Mucosa of descending colon (tissue), 3 donors: Measurements from ENCODE around the gene HOXC11. TPM values are rescaled to one million over a fixed set of nuclear protein-coding genes. Genes with fewer than 3 reads are reported as not detected.

ENCODE experiments used
- ATAC-seq: fragments of 200-7000 bp; cut with Tn5 transposase; one replicate; pipeline ENCODE4 v1.9.1; 2020; ENCODE audit warnings: mild to moderate bottlenecking, moderate library complexity
- DNase-seq, 3 donors: peaks; one replicate each; pipeline ENCODE4 v3.0.0-alpha.2; 2020
- H3K36me3 ChIP-seq: fragments of 200-600 bp; one replicate; pipeline ENCODE4 v1.8.0; 2021; ENCODE audit warnings: low read depth, mild to moderate bottlenecking
- H3K4me1 ChIP-seq: fragments of 200-600 bp; one replicate; pipeline ENCODE4 v1.8.0; 2021; ENCODE audit warnings: low read depth, mild to moderate bottlenecking
- H3K4me3 ChIP-seq: fragments of 200-600 bp; one replicate; pipeline ENCODE4 v1.8.0; 2021; ENCODE audit warnings: mild to moderate bottlenecking
- H3K9me3 ChIP-seq: fragments of 200-600 bp; one replicate; pipeline ENCODE4 v1.8.0; 2021; ENCODE audit warnings: mild to moderate bottlenecking
- intact Hi-C, 2 donors: fragments of 100-400 bp; cut with DNase I in 1 of 2; cut with micrococcal nuclease in 1 of 2; formaldehyde crosslinking; loops; one replicate each; pipeline versions ENCODE4 v1.11.0 to v1.11.1; 2022; cut with DNase I, micrococcal nuclease
- total RNA-seq, 3 donors: library from RNA; stranded (reverse); fragmentation: NEBNext Ultra II Directional in 2 of 3; extraction: Animal tissue kit (Norgen Biotek cat#: 25700) in 2 of 3; gene quantifications; one replicate each; pipeline versions ENCODE4 v1.2.1 to v1.2.4, GENCODE V29; 2021 to 2023
- TF ChIP-seq, protein P1 (sequence below): fragments of 200-600 bp; IDR thresholded peaks from one replicate; pipeline ENCODE4 v1.8.0; 2022; ENCODE audit warnings: antibody characterized with exemption, mild to moderate bottlenecking
- donor health status: DM: no; HTN: no; CAD: no; lungs with moderate emphysema.
- donor health status: DM: no; HTN: no; CAD: no.
- donor health status: DM: no; HTN: yes; CAD: no.

HOXC11 gene
- total RNA-seq, 3 donors from 2014 or later: not detected

DNA sequence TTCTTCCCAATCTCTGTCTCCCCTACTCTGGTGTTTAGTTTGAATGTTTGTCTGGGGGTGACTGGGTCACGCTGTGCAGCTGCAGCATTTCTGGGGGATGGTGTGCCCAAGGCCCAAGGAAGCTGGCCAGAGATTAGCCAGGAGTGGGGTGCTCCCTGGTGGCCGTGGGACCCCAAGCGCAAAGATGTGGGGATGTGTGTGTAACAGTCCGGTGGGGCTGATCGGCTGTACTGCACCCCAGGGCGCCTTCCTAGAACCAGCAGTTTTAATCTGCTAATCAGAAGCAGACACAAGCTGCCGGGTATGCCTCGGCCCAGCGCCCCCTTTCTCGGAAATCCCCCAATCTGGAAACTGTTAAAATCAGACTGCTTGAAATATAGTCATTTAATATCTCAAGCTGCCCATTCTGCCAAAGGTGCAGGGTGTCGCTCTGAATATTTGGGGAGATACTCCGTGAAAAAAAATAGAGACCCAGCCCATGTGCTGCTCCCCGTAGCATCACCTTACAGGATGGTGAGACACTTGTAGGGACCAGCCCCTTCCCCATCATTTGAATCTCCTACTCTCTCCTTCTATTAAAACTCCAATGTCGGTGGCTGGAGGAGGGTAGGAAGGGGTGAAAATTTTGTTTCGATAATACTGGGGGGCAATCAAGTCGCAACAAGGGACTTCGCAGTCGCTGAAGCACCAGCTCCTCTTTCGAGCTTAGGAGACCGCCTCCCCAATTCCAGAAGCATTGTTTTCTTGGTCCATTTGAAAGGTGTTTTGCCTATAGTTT is 31.3 kb downstream of the HOXC11 start:
- Histone ChIP-seq H3K4me1 (peaks cover 12% of the 10 kb centered on the region), H3K9me3 (no peaks in the 10 kb centered on the region), H3K4me3 (no peak overlapping the region), H3K36me3 (no peaks in the 10 kb centered on the region)
- intact Hi-C loops: no loop called here
- peak in 1 of 3 donors; percentile 39 for DNase-seq
- TF ChIP-seq, protein P1, sequence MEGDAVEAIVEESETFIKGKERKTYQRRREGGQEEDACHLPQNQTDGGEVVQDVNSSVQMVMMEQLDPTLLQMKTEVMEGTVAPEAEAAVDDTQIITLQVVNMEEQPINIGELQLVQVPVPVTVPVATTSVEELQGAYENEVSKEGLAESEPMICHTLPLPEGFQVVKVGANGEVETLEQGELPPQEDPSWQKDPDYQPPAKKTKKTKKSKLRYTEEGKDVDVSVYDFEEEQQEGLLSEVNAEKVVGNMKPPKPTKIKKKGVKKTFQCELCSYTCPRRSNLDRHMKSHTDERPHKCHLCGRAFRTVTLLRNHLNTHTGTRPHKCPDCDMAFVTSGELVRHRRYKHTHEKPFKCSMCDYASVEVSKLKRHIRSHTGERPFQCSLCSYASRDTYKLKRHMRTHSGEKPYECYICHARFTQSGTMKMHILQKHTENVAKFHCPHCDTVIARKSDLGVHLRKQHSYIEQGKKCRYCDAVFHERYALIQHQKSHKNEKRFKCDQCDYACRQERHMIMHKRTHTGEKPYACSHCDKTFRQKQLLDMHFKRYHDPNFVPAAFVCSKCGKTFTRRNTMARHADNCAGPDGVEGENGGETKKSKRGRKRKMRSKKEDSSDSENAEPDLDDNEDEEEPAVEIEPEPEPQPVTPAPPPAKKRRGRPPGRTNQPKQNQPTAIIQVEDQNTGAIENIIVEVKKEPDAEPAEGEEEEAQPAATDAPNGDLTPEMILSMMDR: no peak
- ATAC-seq: no peak

DNA sequence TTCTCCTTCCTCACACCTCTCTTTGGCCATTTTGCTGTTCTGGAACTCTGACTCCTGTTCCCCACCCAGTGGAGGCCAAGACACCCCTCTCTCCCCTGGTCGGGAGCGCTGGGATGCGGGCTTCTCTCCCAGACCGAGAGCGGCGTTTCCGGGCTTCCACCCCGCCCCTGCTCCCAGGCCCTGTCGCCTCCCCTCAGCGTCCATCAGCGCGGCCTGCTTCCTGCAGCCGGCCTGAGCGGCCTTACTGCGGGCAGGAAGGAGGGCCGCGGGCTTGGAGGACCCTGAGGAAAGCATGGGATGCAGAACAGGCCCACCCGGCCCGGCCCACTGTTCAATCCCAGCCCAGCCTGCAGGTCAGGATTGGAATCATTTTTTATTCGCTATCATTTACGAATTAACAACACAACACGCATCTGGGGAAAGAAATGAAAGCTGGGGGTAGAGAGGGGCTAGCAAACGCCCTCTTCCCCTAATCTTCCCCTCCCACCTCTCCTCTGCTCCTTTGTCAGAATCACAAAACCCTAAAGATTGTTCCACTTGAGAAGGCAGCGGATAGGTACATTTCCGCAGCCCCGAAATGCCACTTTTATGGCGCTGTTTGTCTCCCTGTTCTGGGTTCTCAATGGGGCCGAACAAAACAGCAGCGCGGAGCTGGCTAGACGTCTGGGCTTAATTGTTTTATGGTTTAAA is 32.1 kb downstream of the HOXC11 start:
- DNase-seq: peak in 1 of 3 donors; percentile 47
- ATAC-seq: no peak
- Histone ChIP-seq H3K4me3 (no peak overlapping the region), H3K4me1 (peaks cover 10% of the 10 kb centered on the region), H3K9me3 (no peaks in the 10 kb centered on the region), H3K36me3 (no peaks in the 10 kb centered on the region)
- intact Hi-C loops: loop anchor here (5.0 kb wide), 2 partner anchors 187 to 197 kb away; no protein-coding TSS in a partner anchor
- TF ChIP-seq, protein P1: no peak

DNA sequence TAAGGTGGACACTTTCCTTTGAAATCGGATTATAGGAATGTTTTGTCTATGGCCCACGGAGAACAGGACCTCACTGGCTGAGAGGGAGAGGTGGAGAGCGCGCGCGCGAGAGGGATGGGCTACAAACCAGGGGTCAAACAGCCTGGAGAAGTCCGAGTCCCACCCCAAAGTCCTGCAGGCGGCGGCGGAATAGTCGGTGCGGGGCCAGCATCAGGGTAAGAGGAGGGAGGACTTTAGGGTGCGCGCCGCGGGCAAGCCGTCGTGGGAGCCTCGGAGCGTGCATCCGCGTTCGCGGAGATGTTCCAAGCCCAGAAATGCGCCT is 32.6 kb downstream of the HOXC11 start:
- H3K4me1 ChIP-seq: peaks cover 5% of the 10 kb centered on the region
- no peaks in the 10 kb centered on the region for H3K9me3 ChIP-seq
- TF ChIP-seq, protein P1: no peak
- no peak overlapping the region for H3K4me3 ChIP-seq
- no peaks in the 10 kb centered on the region for H3K36me3 ChIP-seq
- ATAC-seq: no peak
- intact Hi-C loops: loop anchor here (5.0 kb wide), 2 partner anchors 187 to 197 kb away; no protein-coding TSS in a partner anchor
- peak in 1 of 3 donors; percentile 47 for DNase-seq

DNA sequence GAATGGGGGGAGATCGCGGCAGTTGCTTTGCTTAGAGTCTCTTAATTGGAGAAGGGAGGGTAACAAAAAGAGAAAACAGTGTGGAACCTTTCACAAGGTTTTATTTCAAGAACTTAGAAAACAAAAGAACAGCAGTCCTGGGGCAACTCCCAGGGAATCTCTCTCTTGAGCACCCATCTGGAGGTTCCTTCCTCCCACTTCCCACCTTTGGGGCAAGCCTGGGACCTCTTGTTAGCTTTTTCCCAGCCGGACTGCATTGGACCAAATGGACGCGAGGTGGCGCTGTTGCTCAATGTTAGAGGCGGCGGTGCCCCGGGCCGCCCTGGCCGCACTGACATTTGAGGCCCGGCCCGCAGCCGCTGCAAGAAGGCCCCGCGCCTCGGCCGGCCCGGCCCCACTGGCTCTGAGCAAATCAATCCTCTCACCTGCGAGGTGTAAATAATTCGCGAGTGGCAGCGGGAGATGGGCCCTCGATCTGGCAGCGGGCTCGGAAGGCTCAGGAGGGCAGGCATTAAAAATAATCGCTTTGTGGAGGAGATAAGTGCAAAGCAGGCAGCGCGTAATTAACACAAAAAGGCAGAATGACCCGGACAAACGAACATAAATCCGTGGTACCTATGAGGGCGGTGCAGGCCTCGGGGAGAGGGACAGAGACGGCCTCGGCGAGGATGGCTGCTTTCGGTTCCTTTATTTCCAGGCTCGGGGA is 33.1 kb downstream of the HOXC11 start:
- Histone ChIP-seq H3K4me3 (no peak overlapping the region), H3K9me3 (no peaks in the 10 kb centered on the region), H3K36me3 (no peaks in the 10 kb centered on the region), H3K4me1 (peaks cover 5% of the 10 kb centered on the region)
- ATAC-seq (peak; percentile 93), DNase-seq (peak; percentile 82 to 91 (median 89))
- intact Hi-C loops: loop anchor here (5.0 kb wide), 2 partner anchors 186 to 196 kb away; no protein-coding TSS in a partner anchor
- TF ChIP-seq, protein P1: peak; percentile 73

DNA sequence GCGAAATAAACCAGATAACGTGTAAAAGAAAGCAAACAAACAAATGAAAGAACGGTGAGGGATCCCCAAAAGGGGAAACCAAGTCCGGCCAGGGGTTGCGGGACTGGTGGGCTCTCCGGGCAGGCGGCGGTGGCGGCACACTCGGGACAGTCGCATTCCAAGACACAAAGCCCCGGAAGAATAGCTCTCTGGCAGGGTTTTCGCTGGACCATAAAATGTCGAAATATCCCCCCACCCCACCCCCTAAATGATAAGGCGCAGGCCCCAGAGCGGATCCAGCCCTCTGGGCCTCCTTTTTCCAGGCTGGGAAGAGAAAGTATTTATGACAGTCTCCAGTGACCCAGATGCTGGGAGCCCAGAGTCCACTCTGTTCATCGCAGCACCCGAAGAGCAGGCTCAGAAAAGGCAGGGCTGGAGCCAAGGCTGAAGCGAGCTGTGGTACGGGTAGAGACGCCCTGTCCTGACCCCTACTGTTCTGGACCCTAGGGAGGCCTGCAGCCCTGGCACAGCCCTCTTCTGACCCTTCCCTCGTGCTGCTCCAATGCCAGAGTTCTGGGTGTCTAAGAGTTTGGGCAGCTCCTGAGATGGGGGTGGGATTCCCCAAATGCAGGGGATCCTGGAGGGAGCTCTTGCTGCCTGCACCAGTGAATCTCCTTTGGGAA is 33.8 kb downstream of the HOXC11 start:
- TF ChIP-seq, protein P1: no peak
- ATAC-seq (no peak), DNase-seq (peak in 1 of 3 donors; percentile 36)

More for the DNA sequence above, 33.8 kb downstream of the HOXC11 start:
- no peaks in the 10 kb centered on the region for H3K36me3 ChIP-seq
- no peak overlapping the region for H3K4me3 ChIP-seq
- intact Hi-C loops: loop anchor here (5.0 kb wide), 2 partner anchors 186 to 196 kb away; no protein-coding TSS in a partner anchor
- H3K4me1 ChIP-seq: peaks cover 9% of the 10 kb centered on the region
- no peaks in the 10 kb centered on the region for H3K9me3 ChIP-seq
